GM23338 (cell line): Measurements from ENCODE around the gene RGCC.

Experiments used
- CREB1 ChIP-seq: fragments of 250-450 bp; sonication (Bioruptor Pico); IDR thresholded peaks from 2 replicates; pipeline ENCODE4 v1.5.0; 2020; ENCODE audit warnings: low read depth, mild to moderate bottlenecking, moderate library complexity
- EZH2 ChIP-seq: fragments of 200-600 bp; sonication (generic); IDR thresholded peaks from one replicate; pipeline ENCODE4 v1.8.0; 2017; ENCODE audit warnings: antibody characterized with exemption, mild to moderate bottlenecking, low read depth; ENCODE audit not compliant: unreplicated experiment
- EZH2phosphoT487 ChIP-seq: fragments of 200-600 bp; sonication (generic); IDR thresholded peaks from one replicate; pipeline ENCODE4 v1.8.1; 2018; ENCODE audit warnings: antibody characterized with exemption; ENCODE audit not compliant: unreplicated experiment
- POLR2AphosphoS5 ChIP-seq: IDR thresholded peaks from 2 replicates; pipeline ENCODE4 v1.6.1; 2016; ENCODE audit warnings: antibody characterized with exemption, low read depth
- TF ChIP-seq, protein P1 (sequence below), 2 experiments: fragments of 200-600 bp in 1 of 2; sonication (generic) in 1 of 2; conservative IDR thresholded peaks; 2 replicates each; pipeline versions ENCODE4 v1.5.1 to v1.6.1; 2016 to 2017; ENCODE audit warnings: antibody characterized with exemption in 2 of 2, low read depth in 2 of 2, mild to moderate bottlenecking in 2 of 2, moderate library complexity in 1 of 2
- TF ChIP-seq, protein P2 (sequence below): IDR thresholded peaks from one replicate; pipeline ENCODE4 v1.6.1; 2018; ENCODE audit warnings: antibody characterized with exemption; ENCODE audit not compliant: unreplicated experiment
- TF ChIP-seq, protein P3 (sequence below): IDR thresholded peaks from 2 replicates; pipeline ENCODE4 v1.6.1; 2016; ENCODE audit warnings: antibody characterized with exemption

DNA sequence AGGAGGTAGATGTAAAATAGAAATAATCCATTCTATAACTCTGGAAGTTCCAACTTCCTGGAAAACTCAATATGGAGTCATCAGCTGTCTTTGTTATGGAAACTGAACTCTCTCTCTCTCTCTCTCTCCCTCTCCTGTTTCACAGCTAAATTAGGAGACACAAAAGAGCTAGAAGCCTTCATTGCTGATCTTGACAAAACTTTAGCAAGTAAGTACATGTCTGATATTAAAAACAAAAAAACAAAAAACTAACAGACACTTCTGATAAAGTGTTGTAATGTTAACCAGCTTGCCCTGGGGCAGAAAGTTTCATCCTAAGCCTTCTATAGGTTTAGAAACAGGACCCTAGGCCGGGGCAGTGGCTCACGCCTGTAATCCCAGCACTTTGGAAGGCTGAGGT, 11.3 kb downstream of the RGCC start:
- TF ChIP-seq POLR2AphosphoS5, result no peak
- no peak for TF ChIP-seq EZH2
- TF ChIP-seq, protein P1, sequence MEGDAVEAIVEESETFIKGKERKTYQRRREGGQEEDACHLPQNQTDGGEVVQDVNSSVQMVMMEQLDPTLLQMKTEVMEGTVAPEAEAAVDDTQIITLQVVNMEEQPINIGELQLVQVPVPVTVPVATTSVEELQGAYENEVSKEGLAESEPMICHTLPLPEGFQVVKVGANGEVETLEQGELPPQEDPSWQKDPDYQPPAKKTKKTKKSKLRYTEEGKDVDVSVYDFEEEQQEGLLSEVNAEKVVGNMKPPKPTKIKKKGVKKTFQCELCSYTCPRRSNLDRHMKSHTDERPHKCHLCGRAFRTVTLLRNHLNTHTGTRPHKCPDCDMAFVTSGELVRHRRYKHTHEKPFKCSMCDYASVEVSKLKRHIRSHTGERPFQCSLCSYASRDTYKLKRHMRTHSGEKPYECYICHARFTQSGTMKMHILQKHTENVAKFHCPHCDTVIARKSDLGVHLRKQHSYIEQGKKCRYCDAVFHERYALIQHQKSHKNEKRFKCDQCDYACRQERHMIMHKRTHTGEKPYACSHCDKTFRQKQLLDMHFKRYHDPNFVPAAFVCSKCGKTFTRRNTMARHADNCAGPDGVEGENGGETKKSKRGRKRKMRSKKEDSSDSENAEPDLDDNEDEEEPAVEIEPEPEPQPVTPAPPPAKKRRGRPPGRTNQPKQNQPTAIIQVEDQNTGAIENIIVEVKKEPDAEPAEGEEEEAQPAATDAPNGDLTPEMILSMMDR (conservative IDR thresholded peaks at IDR 0.05; ENCODE audit: low read depth in 2 of 2), result no peak
- TF ChIP-seq EZH2phosphoT487, result no peak
- TF ChIP-seq, protein P2, sequence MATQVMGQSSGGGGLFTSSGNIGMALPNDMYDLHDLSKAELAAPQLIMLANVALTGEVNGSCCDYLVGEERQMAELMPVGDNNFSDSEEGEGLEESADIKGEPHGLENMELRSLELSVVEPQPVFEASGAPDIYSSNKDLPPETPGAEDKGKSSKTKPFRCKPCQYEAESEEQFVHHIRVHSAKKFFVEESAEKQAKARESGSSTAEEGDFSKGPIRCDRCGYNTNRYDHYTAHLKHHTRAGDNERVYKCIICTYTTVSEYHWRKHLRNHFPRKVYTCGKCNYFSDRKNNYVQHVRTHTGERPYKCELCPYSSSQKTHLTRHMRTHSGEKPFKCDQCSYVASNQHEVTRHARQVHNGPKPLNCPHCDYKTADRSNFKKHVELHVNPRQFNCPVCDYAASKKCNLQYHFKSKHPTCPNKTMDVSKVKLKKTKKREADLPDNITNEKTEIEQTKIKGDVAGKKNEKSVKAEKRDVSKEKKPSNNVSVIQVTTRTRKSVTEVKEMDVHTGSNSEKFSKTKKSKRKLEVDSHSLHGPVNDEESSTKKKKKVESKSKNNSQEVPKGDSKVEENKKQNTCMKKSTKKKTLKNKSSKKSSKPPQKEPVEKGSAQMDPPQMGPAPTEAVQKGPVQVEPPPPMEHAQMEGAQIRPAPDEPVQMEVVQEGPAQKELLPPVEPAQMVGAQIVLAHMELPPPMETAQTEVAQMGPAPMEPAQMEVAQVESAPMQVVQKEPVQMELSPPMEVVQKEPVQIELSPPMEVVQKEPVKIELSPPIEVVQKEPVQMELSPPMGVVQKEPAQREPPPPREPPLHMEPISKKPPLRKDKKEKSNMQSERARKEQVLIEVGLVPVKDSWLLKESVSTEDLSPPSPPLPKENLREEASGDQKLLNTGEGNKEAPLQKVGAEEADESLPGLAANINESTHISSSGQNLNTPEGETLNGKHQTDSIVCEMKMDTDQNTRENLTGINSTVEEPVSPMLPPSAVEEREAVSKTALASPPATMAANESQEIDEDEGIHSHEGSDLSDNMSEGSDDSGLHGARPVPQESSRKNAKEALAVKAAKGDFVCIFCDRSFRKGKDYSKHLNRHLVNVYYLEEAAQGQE, result no peak
- TF ChIP-seq, protein P3, sequence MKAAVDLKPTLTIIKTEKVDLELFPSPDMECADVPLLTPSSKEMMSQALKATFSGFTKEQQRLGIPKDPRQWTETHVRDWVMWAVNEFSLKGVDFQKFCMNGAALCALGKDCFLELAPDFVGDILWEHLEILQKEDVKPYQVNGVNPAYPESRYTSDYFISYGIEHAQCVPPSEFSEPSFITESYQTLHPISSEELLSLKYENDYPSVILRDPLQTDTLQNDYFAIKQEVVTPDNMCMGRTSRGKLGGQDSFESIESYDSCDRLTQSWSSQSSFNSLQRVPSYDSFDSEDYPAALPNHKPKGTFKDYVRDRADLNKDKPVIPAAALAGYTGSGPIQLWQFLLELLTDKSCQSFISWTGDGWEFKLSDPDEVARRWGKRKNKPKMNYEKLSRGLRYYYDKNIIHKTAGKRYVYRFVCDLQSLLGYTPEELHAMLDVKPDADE, result no peak
- TF ChIP-seq CREB1 (CRISPR knock-in tag), result no peak
